ENCODE results near the gene MED4. TPM values are rescaled to one million over a fixed set of nuclear protein-coding genes. Genes with fewer than 3 reads are reported as not detected.

The MED4 gene
- total RNA-seq, 1 experiment from 2014 or later: 50.6 TPM

- Mint-ChIP-seq H3K36me3 (ENCODE audit: insufficient read depth in 1 of 3, low read depth in 3 of 3) (peaks cover 26 to 38% (median 32%) of the 10 kb centered on the region in 3 experiments), H3K27me3 (ENCODE audit: low read depth) (peaks cover 2% of the 10 kb centered on the region; the same call in 1 of the 2 replicates), H3K9me3 (peaks cover 29 to 38% of the 10 kb centered on the region in 2 experiments), H3K4me1 (no peaks in the 10 kb centered on the region), H3K27ac (no peak overlapping the region), H3K4me3 (no peak overlapping the region)
- no peaks in the 10 kb centered on the region for H3K79me2 ChIP-seq (ENCODE audit: insufficient read depth, low read length)
- H3K27me3 ChIP-seq (ENCODE audit: insufficient read depth, low read length): no peaks in the 10 kb centered on the region
- H3K4me2 ChIP-seq (ENCODE audit: insufficient read depth, insufficient read length, low read length): no peak overlapping the region
- no peak overlapping the region for H4K5ac ChIP-seq (ENCODE audit: insufficient read length, low read depth, low read length)
- H3K14ac ChIP-seq (ENCODE audit: insufficient read depth, low read length): no peak overlapping the region
- H4K91ac ChIP-seq (ENCODE audit: insufficient read length, low read depth, low read length): no peak overlapping the region
- TF ChIP-seq CTCF (conservative IDR thresholded peaks at IDR 0.05): no peak
- H2BK12ac ChIP-seq (ENCODE audit: insufficient read length, low read depth, low read length): no peak overlapping the region
- H2BK5ac ChIP-seq (ENCODE audit: insufficient read length, low read length): no peak overlapping the region
- no peak overlapping the region for H2AK5ac ChIP-seq (ENCODE audit: insufficient read length, low read length)
- H3K9me3 ChIP-seq (ENCODE audit: control insufficient read depth, low read depth, low read length): peaks cover 24% of the 10 kb centered on the region
- no peak for DNase-seq
- no peak overlapping the region for H3K56ac ChIP-seq (ENCODE audit: insufficient read length, low read depth, low read length)
- H3K4me1 ChIP-seq (ENCODE audit: insufficient read depth, low read length): no peaks in the 10 kb centered on the region
- H4K20me1 ChIP-seq (ENCODE audit: control insufficient read depth, insufficient read depth, insufficient read length): no peaks in the 10 kb centered on the region
- H4K8ac ChIP-seq (replicated peaks; ENCODE audit: insufficient read length, low read depth, low read length): no peak overlapping the region
- H3K9ac ChIP-seq (ENCODE audit: extremely low read depth, insufficient read length, low read length): no peak overlapping the region
- H2AFZ ChIP-seq (ENCODE audit: low read length): no peak overlapping the region
- H2BK20ac ChIP-seq (ENCODE audit: low read depth, low read length, poor library complexity, severe bottlenecking): no peak overlapping the region
- H3K18ac ChIP-seq (ENCODE audit: insufficient read length, low read depth, low read length): no peak overlapping the region
- no peak overlapping the region for H3K27ac ChIP-seq (ENCODE audit: insufficient read length, low read depth, low read length)
- no peak overlapping the region for H3K4ac ChIP-seq (ENCODE audit: low read depth, low read length)
- no peak overlapping the region for H3T11ph ChIP-seq (ENCODE audit: low read length)
- no peaks in the 10 kb centered on the region for H3K79me1 ChIP-seq (ENCODE audit: insufficient read depth, low read depth, low read length, poor library complexity, severe bottlenecking)
- no peak overlapping the region for H2BK15ac ChIP-seq (ENCODE audit: low read depth, low read length)
- no peak overlapping the region for H2BK120ac ChIP-seq (ENCODE audit: low read depth, low read length, poor library complexity, severe bottlenecking)
- no peaks in the 10 kb centered on the region for H3K23me2 ChIP-seq (ENCODE audit: insufficient read length, low read depth, low read length, poor library complexity, severe bottlenecking)
- no peak overlapping the region for H3K23ac ChIP-seq (ENCODE audit: insufficient read length, low read depth, low read length)
Measured at GRCh38 chr13:48028066-48028465, 66.8 kb downstream of the MED4 start.

Other genes with a start within 250 kb of the MED4 start
- gene SUCLA2, start 93.8 kb downstream of the MED4 start, total RNA-seq (2021): 48.2 and 53.9 TPM in 2 replicates
- gene NUDT15, start 57.4 kb downstream of the MED4 start, total RNA-seq (2021): 50.5 and 53.5 TPM in 2 replicates
- gene ITM2B, start 138.1 kb upstream of the MED4 start, total RNA-seq (2021): 175 and 177 TPM in 2 replicates
- gene RB1, start 208.6 kb upstream of the MED4 start, total RNA-seq (2021): 19.6 and 20.5 TPM in 2 replicates